Stimulated activated CD8-positive, alpha-beta memory T cell treated with anti-CD3 and anti-CD28 coated beads, Interleukin-4, amount 100 ng/mL, for 24 hours (primary cell): ENCODE data around the gene EYA3.

Experiments used
- DNase-seq: peaks from one replicate; pipeline ENCODE4 v3.0.0-alpha.2; 2020; ENCODE audit warnings: low read depth

EYA3 gene

GRCh38 chr1:28112388-28113241 is 24.2 kb upstream of the EYA3 start:
- no peak for DNase-seq

GRCh38 chr1:28111157-28111556 is 22.7 kb upstream of the EYA3 start:
- DNase-seq = no peak

GRCh38 chr1:28110555-28110954 is 22.1 kb upstream of the EYA3 start:
- no peak for DNase-seq

DNA sequence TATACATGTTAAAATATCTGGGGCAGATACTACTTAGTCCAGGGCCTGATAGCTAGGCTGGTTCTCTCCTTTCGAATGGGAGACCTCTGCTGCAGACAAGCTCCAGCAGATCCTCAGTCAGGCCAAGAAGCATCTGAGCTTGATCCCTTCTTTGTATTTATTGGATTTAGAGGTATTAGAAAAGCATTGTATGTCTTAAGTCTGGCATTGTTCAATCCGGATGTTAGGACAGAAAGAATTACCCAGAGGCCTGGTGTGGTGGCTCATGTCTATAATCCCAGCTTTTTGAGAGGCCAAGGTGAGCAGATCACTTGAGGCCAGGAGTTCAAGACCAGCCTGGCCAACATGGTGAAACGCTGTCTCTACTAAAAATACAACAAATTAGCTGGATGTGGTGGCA is 21.2 kb upstream of the EYA3 start:
- no peak for DNase-seq

- no peak for DNase-seq
These were observed 19.6 kb upstream of the EYA3 start for GRCh38 chr1:28108001-28108400.

- DNase-seq = no peak
These were observed 16.6 kb upstream of the EYA3 start for GRCh38 chr1:28104866-28105467.

DNA sequence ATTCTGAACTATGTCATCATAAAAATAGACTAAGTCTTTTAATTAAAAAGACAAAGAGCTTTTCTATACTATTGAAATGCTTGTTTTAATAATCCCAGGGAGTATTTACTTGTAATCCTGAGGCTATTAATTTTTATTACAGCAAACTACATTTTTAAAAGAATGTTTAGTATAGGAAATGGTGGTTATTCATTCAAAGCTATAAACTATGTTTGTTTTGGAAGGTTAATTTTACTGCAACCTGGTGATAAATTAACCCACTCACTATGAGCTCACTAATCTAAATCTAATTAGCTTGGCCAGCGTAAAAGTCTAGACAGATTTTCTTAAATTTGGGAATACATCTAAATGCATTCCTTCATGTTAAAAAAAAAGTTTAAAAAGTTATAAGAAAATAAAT is 13.8 kb upstream of the EYA3 start:
- DNase-seq = no peak

DNA sequence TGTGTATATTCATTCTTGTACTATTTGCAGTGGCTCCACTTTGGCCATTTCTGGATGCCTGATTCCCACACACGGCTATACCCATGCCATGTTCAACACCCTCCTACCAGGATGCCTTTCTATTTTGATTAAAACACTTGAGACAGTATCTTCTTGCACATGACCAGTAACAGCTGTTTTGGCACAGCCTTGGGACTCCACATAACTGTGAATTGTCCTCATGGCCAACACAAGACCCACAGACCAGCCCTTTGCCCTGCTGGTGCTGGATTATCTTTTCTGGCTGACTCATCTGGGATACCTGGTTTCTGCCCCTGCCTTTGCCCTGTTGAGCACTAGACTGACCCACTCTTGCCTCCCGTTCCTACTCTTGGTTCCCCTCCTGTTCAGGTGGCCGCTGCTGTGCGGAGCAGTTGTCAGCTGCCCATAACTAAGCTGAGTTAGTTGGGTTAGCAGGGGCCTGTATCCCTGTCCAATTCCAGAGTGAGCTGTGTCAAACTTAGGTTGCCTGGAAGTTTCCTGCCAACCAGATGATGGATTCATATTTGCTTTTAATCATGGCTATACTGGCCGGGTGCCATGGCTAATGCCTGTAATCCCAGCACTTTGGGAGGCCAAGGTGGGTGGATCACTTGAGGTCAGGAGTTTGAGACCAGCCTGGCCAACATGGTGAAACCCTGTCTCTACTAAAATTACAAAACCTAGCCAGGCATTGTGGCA is 10.8 kb upstream of the EYA3 start:
- no peak for DNase-seq

DNA sequence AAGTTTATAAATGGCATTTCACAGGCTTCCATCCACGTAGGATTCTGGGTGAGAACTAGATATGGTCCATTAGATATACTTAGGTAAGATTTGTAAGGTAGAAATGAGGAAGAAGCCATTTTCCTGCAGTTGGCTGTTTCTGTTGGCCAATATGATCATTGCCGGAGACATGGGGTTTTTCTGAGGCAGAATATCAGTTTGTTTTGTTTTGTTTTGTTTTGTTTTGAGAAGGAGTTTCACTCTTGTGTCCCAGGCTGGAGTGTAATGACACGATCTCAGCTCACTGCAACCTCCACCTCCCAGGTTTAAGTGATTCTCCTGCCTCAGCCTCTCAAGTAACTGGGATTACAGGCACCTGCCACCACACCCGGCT is 8.7 kb upstream of the EYA3 start:
- DNase-seq = no peak

DNA sequence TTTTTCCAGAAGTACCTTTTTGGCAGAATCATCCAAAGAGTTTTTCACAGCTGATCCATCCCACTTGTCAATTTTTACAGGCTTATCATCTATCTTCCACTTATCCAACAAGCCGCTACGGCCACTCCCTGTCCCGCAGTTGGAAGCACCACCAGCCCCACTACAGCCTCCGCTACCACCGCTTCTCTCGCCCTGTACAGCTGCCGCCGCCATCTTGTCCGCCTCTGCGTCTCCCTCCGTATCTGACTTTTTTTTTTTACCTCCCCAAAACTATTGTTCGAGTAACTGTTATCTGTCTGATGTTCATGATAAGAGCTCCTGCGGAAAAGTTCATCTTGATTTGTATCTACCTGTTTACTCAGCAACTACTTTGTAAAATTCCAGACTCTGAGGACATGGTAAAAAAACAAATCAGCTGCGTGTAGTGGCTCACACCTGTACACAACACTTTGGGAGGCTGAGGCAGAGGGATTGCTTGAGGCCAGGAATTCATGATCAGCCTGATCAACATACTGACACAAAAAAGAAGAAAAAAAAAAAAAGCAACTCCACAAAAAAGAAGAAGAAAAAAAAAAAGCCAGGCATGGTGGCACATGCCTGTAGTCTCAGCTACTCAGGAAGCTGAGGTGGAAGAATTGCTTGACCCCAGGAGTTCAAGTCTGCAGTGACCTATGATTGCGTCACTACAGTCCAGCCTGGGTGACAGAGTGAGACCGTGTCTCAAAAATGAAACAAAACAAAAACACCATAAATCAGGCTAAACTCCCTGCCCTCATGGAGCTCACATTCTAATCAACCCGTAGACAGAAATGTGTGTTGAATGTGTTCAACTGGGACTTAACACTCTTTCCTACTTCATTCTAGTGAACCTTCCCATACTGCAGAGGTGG is 8.0 kb upstream of the EYA3 start:
- no peak for DNase-seq

- peak; percentile 69 for DNase-seq
These were observed 2.8 kb upstream of the EYA3 start for GRCh38 chr1:28091043-28091781.

DNA sequence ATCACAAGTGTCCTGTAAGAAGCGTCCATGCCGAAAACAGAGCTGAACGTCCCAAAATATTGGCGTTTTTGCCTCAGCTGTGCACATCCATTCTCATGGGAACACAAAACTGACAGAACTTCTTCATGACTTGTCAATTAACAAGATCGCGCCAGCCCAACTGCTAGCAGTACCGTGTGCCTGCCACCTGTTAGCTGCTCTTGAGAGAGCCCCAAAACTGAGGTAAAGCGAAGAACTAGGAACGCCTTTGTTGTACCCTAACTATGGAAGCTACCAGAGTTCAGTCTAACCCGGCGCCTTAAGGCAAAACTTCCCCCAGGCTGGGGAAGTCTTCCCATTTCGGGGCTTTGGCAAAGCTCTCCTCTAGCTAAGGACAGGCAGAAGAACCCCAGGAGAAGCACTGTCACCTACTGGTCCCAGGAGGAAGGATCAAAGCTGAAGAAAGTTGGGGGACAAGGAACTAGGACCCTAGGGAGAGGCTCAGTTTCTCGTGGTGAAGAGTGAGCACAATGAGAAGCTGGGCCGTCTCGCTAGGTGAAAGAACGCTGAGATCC is 719 bp downstream of the EYA3 start:
- no peak for DNase-seq

DNA sequence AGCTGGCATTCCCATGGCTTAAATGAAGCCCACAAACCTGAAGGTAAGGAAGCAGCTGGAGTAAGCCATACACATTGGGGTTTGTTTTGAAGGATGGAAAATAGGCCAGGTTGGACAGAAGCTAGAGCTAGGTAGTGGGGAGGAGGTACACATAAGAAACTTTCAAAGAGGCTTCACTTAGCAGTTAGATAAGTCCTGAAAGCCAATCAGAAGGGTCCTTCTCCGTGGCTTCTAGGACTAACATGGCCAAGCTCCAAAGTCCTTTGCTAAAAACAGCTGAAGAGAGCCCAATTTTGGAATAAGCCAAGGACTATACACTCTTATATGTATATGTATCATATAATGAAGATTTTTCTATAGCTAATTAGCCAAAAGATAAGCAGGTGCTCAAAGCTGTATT is 1.8 kb downstream of the EYA3 start:
- no peak for DNase-seq

DNA sequence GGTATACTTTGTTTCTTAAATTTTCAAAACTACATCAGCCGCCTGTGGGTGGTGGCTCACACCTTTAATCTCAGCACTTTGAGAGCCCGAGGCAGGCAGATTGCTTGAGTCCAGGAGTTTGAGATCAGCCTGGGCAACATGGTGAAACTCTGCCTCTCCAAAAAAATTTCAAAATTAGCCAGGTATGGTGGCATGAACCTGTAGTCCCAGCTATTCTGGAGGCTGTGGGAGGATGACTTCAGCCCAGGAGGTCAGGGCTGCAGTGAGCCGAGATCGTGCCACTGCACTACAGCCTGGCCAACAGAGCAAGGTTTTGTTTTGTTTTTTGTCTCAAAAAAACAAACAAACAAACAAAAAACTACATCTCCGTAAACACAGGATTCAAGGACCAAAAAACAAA is 3.3 kb downstream of the EYA3 start:
- no peak for DNase-seq

DNA sequence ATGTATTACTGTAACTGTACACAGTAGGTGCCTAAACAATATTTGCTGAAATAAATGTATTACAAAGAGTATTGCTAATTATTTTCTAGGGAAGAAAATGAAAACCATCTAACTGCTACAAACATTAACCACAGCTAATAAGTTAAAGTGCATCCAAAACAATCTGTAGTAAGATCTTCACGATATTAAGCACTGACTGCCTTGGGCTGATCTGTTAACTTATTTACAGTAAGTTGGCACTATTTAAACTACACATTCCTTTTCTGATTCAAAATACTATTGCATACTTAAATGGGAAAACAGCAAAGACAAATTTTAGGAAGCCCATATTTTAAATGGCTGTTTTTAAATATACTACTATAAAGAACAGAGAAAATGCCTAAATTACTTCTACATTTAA is 4.5 kb downstream of the EYA3 start:
- DNase-seq = no peak

DNA sequence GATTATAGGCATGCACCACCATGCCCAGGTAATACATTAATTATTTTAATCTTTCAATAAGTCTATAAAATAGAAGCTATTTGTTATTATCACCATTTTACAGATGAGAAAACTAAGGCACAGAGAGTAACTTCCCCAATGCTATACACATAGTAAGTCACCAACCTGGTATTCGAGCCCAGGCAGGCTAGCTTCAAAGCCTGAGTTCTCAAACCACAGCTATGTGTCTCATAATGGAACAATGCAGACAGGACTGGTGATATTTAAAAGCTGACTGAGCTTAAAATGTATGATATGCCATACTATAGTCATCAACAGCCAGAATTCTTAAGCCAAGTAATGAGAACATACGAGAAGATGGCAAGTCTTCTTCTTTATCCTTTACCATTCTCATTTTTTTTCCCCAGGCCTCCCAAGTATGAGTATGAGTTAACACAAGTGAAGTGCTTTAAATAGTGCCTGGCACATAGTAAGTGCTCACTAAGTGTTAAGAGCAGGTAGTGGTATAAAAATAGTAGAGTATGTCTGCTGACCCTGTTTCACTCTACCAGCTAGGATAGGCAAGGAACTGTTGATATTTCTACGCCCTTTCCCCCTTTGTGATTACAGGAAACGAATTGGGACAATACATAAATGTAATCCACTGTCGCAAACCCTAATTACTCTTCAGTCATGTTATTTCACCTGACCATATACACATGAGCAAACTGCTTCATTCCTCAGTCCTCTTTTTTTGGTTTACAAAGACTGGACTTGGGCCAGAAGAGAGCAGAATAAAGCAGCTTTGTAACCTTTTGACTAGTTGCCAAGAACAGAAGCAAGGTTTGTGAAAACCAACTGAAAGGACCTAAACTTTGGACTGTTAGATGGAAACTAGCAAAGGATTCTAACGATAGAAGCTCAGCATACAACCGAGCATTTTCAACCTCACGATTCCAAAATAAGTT is 9.5 kb downstream of the EYA3 start:
- no peak for DNase-seq

- DNase-seq = no peak
These were observed 10.1 kb downstream of the EYA3 start for GRCh38 chr1:28078262-28078661.

GRCh38 chr1:28074892-28075511 is 13.4 kb downstream of the EYA3 start:
- DNase-seq = no peak

GRCh38 chr1:28073867-28074266 is 14.5 kb downstream of the EYA3 start:
- DNase-seq = no peak

- DNase-seq = no peak
These were observed 16.6 kb downstream of the EYA3 start for GRCh38 chr1:28071813-28072212.
